ENCODE results near the gene PXN. TPM values are rescaled to one million over a fixed set of nuclear protein-coding genes. Genes with fewer than 3 reads are reported as not detected.
A peak's percentile ranks its signal among the peaks of the same experiment; 100 is the strongest.
"Not testable (repeated sequence)": the region's sequence is repeated elsewhere in the genome, so short reads cannot be mapped to it uniquely, and the experiment has no call there.

Gene PXN
- total and polyA plus RNA-seq, 2 experiments from 2014 or later, result 43.8 to 67.9 TPM

DNA sequence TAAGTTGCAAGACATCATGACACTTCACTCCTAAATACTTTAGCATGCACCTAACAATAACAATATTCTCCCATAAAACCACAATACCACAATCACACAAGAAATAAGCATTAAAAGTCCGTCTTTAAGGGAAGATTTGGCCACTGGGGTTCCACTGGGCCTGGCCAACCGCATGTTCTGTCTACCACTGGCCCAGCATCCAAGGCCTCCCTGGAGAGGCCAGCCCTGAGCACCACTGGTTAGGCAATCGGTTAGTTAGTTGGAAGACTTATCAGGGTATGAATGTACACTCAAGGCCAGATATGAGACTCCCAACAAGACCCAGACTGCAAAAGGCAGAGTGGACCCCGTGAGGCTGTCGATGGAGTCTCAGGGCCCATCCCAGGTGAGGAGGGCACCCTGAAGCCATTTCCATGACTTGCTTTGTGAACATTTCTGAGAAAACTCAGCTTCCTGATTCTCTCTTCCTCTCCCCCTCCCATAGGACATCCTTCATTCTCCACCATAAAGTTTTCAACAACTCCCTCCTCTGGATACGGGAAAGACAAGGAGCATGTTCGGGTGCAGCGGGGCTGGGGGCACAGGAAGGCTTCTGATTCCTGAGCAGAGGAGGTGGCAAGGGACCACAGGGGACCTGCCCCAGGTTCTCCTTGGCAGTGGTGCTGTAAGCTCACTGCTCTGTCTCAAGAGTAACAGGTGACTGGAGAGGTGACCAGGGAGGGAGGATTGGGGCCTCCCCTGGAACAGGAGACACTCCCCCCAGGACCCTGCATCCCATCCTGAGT, 5.9 kb downstream of the PXN start:
- peak in 1 of 2 donors; percentile 76 for DNase-seq (ENCODE audit: low read depth in 1 of 2, low spot score in 1 of 2)
- TF ChIP-seq, protein P1, sequence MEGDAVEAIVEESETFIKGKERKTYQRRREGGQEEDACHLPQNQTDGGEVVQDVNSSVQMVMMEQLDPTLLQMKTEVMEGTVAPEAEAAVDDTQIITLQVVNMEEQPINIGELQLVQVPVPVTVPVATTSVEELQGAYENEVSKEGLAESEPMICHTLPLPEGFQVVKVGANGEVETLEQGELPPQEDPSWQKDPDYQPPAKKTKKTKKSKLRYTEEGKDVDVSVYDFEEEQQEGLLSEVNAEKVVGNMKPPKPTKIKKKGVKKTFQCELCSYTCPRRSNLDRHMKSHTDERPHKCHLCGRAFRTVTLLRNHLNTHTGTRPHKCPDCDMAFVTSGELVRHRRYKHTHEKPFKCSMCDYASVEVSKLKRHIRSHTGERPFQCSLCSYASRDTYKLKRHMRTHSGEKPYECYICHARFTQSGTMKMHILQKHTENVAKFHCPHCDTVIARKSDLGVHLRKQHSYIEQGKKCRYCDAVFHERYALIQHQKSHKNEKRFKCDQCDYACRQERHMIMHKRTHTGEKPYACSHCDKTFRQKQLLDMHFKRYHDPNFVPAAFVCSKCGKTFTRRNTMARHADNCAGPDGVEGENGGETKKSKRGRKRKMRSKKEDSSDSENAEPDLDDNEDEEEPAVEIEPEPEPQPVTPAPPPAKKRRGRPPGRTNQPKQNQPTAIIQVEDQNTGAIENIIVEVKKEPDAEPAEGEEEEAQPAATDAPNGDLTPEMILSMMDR (IDR thresholded peaks at IDR 0.05; ENCODE audit: low read depth, low read length), result no peak
- H3K4me3 ChIP-seq, result no peak overlapping the region
- no peak overlapping the region for H3K27ac ChIP-seq
- H3K27me3 ChIP-seq, result no peaks in the 10 kb centered on the region
- H3K9me3 ChIP-seq (ENCODE audit: low read depth), result no peaks in the 10 kb centered on the region
- H3K4me1 ChIP-seq (ENCODE audit: low read depth), result peaks cover 12% of the 10 kb centered on the region
- H3K36me3 ChIP-seq, result no peaks in the 10 kb centered on the region

DNA sequence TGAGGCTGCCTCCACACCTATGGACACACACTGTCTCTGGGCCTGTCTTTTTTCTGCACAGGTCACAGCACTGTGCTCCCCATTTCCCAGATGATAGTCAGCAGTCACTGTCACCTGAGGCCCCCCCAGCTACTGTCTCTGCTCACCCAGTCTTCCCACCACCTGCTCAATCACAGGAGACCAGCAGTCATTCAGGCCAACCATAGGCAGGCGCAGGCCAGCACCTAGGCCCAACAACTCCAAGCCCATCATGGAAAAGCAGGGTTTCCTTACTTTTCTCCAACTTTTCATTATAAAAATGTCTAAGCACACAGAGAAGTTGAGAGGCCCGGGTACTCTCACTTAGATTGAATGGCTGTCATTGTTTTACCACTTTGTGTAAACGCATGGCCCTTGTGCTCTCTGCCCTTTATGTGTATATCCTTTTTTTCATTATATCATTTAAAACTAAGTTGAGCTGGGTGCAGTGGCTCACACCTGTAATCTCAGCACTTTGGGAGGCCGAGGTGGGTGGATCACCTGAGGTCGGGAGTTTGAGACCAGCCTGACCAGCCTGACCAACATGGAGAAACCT, 7.1 kb downstream of the PXN start:
- no peaks in the 10 kb centered on the region for H3K36me3 ChIP-seq
- TF ChIP-seq, protein P1 (IDR thresholded peaks at IDR 0.05; ENCODE audit: low read depth, low read length), result no peak
- peaks cover 10% of the 10 kb centered on the region for H3K4me1 ChIP-seq (ENCODE audit: low read depth)
- no peaks in the 10 kb centered on the region for H3K9me3 ChIP-seq (ENCODE audit: low read depth)
- no peak overlapping the region for H3K27ac ChIP-seq
- no peak overlapping the region for H3K4me3 ChIP-seq
- DNase-seq (ENCODE audit: low read depth in 1 of 2, low spot score in 1 of 2), result no peak
- H3K27me3 ChIP-seq, result no peaks in the 10 kb centered on the region

DNA sequence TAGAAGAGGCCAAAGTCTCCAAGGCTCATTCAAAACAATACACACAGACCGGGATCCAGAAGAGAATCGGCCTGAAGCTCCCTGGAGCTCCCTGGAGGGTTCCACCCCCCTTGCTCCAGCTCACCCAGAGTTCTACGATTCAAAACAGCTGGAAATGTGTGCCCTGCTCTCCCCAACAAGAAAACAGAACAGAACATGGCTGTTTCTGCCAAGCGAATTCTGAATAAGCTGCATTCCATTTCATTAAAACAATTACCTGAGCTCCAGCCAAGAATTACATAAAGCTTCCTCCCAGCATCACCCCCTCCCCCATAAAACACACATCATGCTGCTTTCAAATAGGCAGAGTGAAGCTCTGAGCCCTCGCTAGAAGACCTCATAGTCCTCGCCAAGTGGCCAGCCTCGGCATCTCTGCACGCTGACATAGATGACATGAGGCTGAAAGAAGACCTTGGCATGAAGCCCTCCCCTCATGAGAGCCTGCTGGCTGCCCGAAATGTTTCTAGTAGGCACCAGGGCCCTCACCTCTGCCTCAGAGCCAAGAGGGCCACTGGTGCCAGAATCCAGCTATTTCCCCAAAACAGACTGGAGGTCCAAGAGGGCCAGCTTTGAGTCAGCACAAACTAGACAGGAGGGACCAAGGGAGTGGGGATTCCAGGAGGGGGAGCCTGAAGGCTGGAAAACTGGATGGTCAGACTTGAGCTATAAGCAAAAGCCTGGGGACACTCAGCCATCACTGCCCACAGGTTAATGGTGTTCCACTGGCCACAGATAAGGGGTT, 8.3 kb downstream of the PXN start:
- Histone ChIP-seq H3K9me3 (ENCODE audit: low read depth) (no peaks in the 10 kb centered on the region), H3K4me3 (no peak overlapping the region), H3K36me3 (no peaks in the 10 kb centered on the region), H3K27ac (peak overlapping the region; percentile 34), H3K27me3 (no peaks in the 10 kb centered on the region), H3K4me1 (ENCODE audit: low read depth) (peaks cover 4% of the 10 kb centered on the region)
- peak in 1 of 2 donors; percentile 97 for DNase-seq (ENCODE audit: low read depth in 1 of 2, low spot score in 1 of 2)
- TF ChIP-seq, protein P1 (IDR thresholded peaks at IDR 0.05; ENCODE audit: low read depth, low read length), result no peak

DNA sequence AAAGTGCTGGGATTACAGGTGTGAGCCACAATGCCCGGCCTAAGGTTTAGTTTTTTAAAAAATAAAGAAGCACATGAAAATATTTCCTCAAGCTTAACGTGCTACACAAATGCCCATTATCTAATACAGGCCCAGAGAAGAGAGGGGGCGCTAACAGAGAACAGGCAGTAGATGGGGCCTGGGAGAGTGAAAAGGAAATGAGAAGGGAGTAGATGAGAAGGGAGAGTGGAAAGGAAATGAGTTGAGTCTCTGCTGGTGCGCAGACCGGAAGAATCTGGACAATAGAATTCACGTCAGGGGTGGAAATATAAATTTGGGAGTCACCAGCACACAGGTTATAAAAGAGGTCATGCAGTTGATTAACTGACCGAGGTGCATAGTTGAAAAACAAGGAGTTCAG, 10.7 kb downstream of the PXN start:
- Histone ChIP-seq H3K27ac (no peak overlapping the region), H3K27me3 (no peaks in the 10 kb centered on the region), H3K4me1 (ENCODE audit: low read depth) (peaks cover 4% of the 10 kb centered on the region), H3K4me3 (no peak overlapping the region), H3K9me3 (ENCODE audit: low read depth) (no peaks in the 10 kb centered on the region), H3K36me3 (no peaks in the 10 kb centered on the region)
- no peak for DNase-seq (ENCODE audit: low read depth in 1 of 2, low spot score in 1 of 2)
- TF ChIP-seq, protein P1 (IDR thresholded peaks at IDR 0.05; ENCODE audit: low read depth, low read length), result no peak

DNA sequence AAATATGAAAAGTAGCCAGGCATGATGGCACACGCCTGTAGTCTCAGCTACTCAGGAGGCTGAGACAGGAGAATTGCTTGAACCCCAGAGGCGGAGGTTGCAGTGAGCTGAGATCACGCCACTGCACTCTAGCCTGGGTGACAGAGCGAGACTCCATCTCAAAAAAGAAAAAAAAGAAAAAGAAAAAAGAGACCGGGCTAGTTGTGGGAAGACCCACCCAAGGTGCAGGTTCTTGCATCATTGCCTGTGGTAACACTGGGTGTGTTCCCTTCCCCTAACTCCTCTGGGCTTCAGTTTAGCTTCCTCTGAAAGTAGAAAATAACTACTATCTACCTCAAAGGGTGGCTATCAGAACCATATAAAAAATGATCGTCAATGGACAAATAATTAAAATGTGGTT, 12.2 kb downstream of the PXN start:
- not testable (repeated sequence) for H3K27ac ChIP-seq; H3K4me3 ChIP-seq; DNase-seq (ENCODE audit: low read depth in 1 of 2, low spot score in 1 of 2); H3K36me3 ChIP-seq; H3K27me3 ChIP-seq; H3K9me3 ChIP-seq (ENCODE audit: low read depth)
- peaks cover 16% of the 10 kb centered on the region for H3K4me1 ChIP-seq (ENCODE audit: low read depth)

Measured in cardiac muscle cell (in vitro differentiated cells and primary cell).